GM12892 (cell line): ENCODE results near the gene PHF21A.

Source experiments
- DNase-seq: peaks from one replicate; pipeline ENCODE4 v3.0.0; 2011; ENCODE audit not compliant: insufficient read length
- FAIRE-seq: peaks from 2 replicates; lab custom pipeline; 2011; peaks lifted over from hg19 to GRCh38; lab: Jason Lieb, UNC
- POLR2A ChIP-seq: IDR thresholded peaks from 2 replicates; pipeline ENCODE4 v1.6.1; 2011; ENCODE audit warnings: low read depth, low read length, control low read depth
- POLR2AphosphoS5 ChIP-seq: IDR thresholded peaks from 2 replicates; pipeline ENCODE4 v1.6.1; 2011; ENCODE audit warnings: low read depth, low read length, control low read depth
- TAF1 ChIP-seq: IDR thresholded peaks from 2 replicates; pipeline ENCODE4 v1.6.1; 2011; ENCODE audit warnings: low read depth, mild to moderate bottlenecking, control low read depth, low read length, borderline replicate concordance

Gene PHF21A

GRCh38 chr11:45926001-45926401 lies 195.3 kb downstream of the PHF21A start:
- no peak for DNase-seq

GRCh38 chr11:45925550-45925949 lies 195.7 kb downstream of the PHF21A start:
- DNase-seq (no peak), FAIRE-seq (no peak)
- TF ChIP-seq TAF1: no peak
- TF ChIP-seq POLR2A: no peak
- no peak for TF ChIP-seq POLR2AphosphoS5

More at GRCh38 chr11:45926001-45926401, 195.3 kb downstream of the PHF21A start:
- FAIRE-seq: no peak
- TF ChIP-seq POLR2AphosphoS5: no peak
- TF ChIP-seq POLR2A: no peak
- no peak for TF ChIP-seq TAF1

DNA sequence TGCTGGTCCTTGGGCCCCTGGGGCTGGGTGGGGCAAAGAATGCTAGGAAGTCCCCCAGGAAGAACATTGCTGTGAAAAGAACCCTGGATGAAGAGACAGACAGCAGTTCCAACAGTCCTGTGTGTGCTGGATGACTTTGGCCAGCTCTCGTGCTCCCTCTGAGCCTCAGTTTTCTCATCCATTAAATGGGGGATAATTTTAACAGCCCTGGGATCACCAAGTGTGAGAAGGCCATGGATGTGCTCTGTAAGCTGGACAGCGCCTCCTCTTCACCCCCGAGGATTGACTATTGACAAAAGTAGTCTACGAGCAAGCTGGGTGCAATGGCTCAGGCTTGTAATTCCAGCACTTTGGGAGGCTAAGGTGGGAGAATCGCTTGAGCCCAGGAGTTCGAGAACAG lies 196.3 kb downstream of the PHF21A start:
- TF ChIP-seq POLR2AphosphoS5 (no peak), TAF1 (no peak), POLR2A (no peak)
- FAIRE-seq (no peak), DNase-seq (no peak)

- TF ChIP-seq POLR2AphosphoS5 (no peak), POLR2A (no peak), TAF1 (no peak)
- FAIRE-seq (peak; percentile 5), DNase-seq (peak; percentile 27)
Observed at GRCh38 chr11:45924036-45924915, 197.0 kb downstream of the PHF21A start.

DNA sequence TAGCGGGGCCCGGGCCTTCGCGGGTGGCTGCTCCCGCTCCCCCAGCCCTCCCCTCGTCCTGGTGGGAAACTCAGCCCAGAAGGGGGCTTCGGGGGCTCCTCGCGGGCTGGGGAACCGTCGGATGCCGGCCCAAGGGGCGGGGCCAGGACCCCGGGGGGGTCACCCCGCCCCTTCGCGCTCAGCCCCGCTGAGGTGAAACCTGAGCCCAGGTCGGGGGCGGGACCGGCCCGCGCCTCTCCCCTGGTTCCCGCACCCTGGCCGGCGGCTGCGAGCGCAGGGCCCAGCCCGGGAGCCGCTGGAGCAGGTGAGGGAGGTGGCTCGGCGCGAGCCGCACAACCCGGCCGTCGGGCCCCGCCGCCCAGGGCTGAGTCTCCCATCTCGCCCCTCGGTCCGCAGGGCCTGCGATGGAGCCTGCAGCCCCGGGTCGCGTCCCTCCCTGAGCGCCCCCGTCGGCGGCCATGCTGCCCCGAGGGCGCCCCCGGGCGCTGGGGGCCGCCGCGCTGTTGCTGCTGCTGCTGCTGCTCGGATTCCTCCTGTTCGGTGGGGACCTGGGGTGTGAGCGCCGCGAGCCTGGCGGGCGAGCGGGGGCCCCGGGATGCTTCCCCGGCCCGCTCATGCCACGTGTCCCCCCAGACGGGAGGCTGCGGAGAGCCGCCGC lies 198.7 kb downstream of the PHF21A start, which contains the start of gene LARGE2:
Gene LARGE2 (plus strand): TSS at position 232 of the 658 bp plus-strand sequence. CDS start 227 bp downstream, at position 459.
- TF ChIP-seq TAF1 (no peak), POLR2AphosphoS5 (no peak), POLR2A (no peak)
- FAIRE-seq: no peak
- peak; percentile 39 for DNase-seq

- FAIRE-seq (no peak), DNase-seq (peak; percentile 24)
- TF ChIP-seq TAF1 (no peak), POLR2A (no peak), POLR2AphosphoS5 (no peak)
Observed at GRCh38 chr11:45921561-45922424, 199.5 kb downstream of the PHF21A start.

GRCh38 chr11:45920531-45921477 lies 200.4 kb downstream of the PHF21A start:
- TF ChIP-seq POLR2A (no peak), TAF1 (no peak), POLR2AphosphoS5 (no peak)
- FAIRE-seq (no peak), DNase-seq (no peak)

GRCh38 chr11:45919806-45920530 lies 201.3 kb downstream of the PHF21A start:
- TF ChIP-seq POLR2AphosphoS5 (no peak), TAF1 (no peak), POLR2A (no peak)
- FAIRE-seq (no peak), DNase-seq (no peak)

- DNase-seq (no peak), FAIRE-seq (no peak)
- no peak for TF ChIP-seq TAF1
- no peak for TF ChIP-seq POLR2AphosphoS5
- TF ChIP-seq POLR2A: no peak
Observed at GRCh38 chr11:45918962-45919675, 202.1 kb downstream of the PHF21A start.
